ENCODE results near the gene ZNF598. TPM values are rescaled to one million over a fixed set of nuclear protein-coding genes. Genes with fewer than 3 reads are reported as not detected.

ZNF598 gene
- total RNA-seq, 4 donors from 2014 or later, result 28.3 to 145 (median 42.0) TPM

DNA sequence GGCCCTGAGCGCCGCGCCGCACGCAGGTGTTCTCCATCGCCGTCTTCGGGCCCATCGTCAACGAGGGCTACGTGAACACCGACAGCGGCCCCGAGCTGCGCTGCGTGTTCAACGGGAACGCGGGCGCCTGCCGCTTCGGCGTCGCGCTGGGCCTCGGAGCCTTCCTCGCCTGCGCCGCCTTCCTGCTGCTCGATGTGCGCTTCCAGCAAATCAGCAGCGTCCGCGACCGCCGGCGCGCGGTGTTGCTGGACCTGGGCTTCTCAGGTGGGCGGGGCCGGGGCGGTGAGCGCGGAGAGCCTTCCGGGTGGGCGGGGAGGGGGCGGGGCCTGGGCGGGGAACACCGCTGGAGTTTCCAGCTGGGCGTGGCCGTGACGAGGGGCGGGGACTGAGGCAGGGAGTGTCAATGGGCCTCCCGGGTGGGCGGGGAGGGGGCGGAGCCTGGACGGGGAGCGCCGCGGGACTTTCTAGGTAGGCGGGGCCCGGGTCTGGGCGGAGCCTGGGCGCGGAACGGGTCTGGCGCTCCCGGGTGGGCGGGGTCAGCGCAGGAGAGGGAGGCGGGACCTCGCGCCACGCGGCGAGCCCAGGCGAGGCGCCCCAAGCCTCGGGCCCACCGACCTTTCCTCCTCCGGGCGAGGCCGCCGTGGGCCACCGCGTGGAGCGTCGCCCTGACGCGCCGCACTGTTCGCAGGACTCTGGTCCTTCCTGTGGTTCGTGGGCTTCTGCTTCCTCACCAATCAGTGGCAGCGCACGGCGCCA, 17.5 kb downstream of the ZNF598 start:
- Histone ChIP-seq H3K27ac (peak overlapping the region; percentile 63 to 83 (median 76)), H3K4me3 (peak overlapping the region; percentile 8 to 52 (median 22)), H3K4me1 (peaks cover 7 to 31% (median 25%) of the 10 kb centered on the region in 4 donors), H3K27me3 (peaks cover 34% of the 10 kb centered on the region), H3K9me3 (no peaks in the 10 kb centered on the region), H3K36me3 (no peaks in the 10 kb centered on the region)
- intact Hi-C loops (cut with DNase I; ENCODE audit: low total_unique reads), result no loop called here
- in situ Hi-C loops (cut with MboI; ENCODE audit: low pct_ligation_motif_present in 1 of 4, low pct_unique_long_range_greater_than_20kb in 1 of 4, low sequenced_read_pairs in 3 of 4), result no loop called here
- TF ChIP-seq POLR2A (IDR thresholded peaks at IDR 0.05) (peak; percentile 72), POLR2AphosphoS5 (IDR thresholded peaks at IDR 0.05) (peak; percentile 68 to 87 (median 83)), EP300 (IDR thresholded peaks at IDR 0.05; ENCODE audit: low read depth) (no peak)
- TF ChIP-seq, protein P1, sequence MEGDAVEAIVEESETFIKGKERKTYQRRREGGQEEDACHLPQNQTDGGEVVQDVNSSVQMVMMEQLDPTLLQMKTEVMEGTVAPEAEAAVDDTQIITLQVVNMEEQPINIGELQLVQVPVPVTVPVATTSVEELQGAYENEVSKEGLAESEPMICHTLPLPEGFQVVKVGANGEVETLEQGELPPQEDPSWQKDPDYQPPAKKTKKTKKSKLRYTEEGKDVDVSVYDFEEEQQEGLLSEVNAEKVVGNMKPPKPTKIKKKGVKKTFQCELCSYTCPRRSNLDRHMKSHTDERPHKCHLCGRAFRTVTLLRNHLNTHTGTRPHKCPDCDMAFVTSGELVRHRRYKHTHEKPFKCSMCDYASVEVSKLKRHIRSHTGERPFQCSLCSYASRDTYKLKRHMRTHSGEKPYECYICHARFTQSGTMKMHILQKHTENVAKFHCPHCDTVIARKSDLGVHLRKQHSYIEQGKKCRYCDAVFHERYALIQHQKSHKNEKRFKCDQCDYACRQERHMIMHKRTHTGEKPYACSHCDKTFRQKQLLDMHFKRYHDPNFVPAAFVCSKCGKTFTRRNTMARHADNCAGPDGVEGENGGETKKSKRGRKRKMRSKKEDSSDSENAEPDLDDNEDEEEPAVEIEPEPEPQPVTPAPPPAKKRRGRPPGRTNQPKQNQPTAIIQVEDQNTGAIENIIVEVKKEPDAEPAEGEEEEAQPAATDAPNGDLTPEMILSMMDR (IDR thresholded peaks at IDR 0.05), result no peak
- peak; percentile 97 for DNase-seq
- 30% methylated on average over 34 of the region's 96 CpGs; no CpG with 5 or more reads in 1 of the 2 donors for WGBS, 2 donors (ENCODE audit: low coverage in 1 of 2)

DNA sequence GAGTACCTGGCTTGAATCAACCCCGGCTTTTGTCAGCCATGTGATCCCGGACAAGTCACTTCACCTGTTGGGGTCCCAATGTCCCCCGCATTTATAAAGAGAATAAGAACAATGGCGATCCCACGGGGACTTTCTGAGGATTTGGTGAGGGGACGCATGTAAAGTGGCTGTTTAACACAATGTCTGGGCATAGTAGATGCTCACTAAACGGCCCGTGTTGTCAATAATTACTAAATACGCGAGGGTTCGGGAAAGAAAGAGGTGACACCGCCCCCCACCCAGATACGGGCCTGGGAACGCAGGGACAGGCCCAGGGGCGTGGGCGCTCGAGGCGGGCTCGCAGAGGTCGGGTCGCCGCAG, 18.1 kb downstream of the ZNF598 start:
- peak overlapping the region; percentile 63 to 83 (median 76) for H3K27ac ChIP-seq
- intact Hi-C loops (cut with DNase I; ENCODE audit: low total_unique reads) (no loop called here), in situ Hi-C loops (cut with MboI; ENCODE audit: low pct_ligation_motif_present in 1 of 4, low pct_unique_long_range_greater_than_20kb in 1 of 4, low sequenced_read_pairs in 3 of 4) (no loop called here)
- TF ChIP-seq EP300 (IDR thresholded peaks at IDR 0.05; ENCODE audit: low read depth) (no peak), POLR2AphosphoS5 (IDR thresholded peaks at IDR 0.05) (no peak), POLR2A (IDR thresholded peaks at IDR 0.05) (no peak)
- TF ChIP-seq, protein P1 (IDR thresholded peaks at IDR 0.05), result no peak
- H3K9me3 ChIP-seq, result no peaks in the 10 kb centered on the region
- WGBS, 2 donors (ENCODE audit: low coverage in 1 of 2), result 19% methylated on average over 20 of the region's 22 CpGs; no CpG with 5 or more reads in 1 of the 2 donors
- no peaks in the 10 kb centered on the region for H3K36me3 ChIP-seq
- DNase-seq, result no peak
- H3K27me3 ChIP-seq, result peaks cover 34% of the 10 kb centered on the region
- H3K4me1 ChIP-seq, result peaks cover 7 to 31% (median 25%) of the 10 kb centered on the region in 4 donors
- peak overlapping the region; percentile 8 to 52 (median 22) for H3K4me3 ChIP-seq

DNA sequence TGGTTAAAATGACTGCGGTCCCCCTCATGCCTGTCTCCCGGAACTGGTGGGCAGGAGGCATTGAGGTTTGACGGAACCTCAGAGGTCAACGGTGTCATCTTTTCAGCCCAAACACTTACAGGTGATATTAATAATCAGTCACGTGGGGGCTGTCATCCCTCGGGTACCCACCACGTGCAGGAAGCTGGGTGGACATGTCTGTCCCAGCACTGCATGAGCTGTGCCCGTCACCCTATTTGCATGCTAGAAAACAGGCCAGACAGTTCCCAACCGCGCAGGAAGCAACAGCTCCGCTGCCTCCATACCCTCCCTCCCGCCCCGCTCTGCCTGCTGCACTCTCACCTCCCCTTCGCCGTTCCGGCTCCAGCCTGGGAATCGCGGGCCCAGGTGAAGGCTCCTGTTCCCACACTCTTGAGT, 18.5 kb downstream of the ZNF598 start:
- TF ChIP-seq, protein P1 (IDR thresholded peaks at IDR 0.05), result no peak
- TF ChIP-seq POLR2AphosphoS5 (IDR thresholded peaks at IDR 0.05), result peak in 1 of 3 donors; percentile 27
- no peak for TF ChIP-seq EP300 (IDR thresholded peaks at IDR 0.05; ENCODE audit: low read depth)
- Histone ChIP-seq H3K4me1 (peaks cover 8 to 33% (median 26%) of the 10 kb centered on the region in 4 donors), H3K27ac (peak overlapping the region; percentile 63 to 83 (median 76)), H3K36me3 (peaks cover 0 to 4% (median 0%) of the 10 kb centered on the region in 4 donors), H3K4me3 (peak overlapping the region in 2 of 4 donors; percentile 24 to 52), H3K9me3 (no peaks in the 10 kb centered on the region), H3K27me3 (peaks cover 34% of the 10 kb centered on the region)
- 7% methylated on average over 18 of the region's 18 CpGs; no CpG with 5 or more reads in 1 of the 2 donors for WGBS, 2 donors (ENCODE audit: low coverage in 1 of 2)
- peak; percentile 79 for DNase-seq
- in situ Hi-C loops (cut with MboI; ENCODE audit: low pct_ligation_motif_present in 1 of 4, low pct_unique_long_range_greater_than_20kb in 1 of 4, low sequenced_read_pairs in 3 of 4) (no loop called here), intact Hi-C loops (cut with DNase I; ENCODE audit: low total_unique reads) (no loop called here)

DNA sequence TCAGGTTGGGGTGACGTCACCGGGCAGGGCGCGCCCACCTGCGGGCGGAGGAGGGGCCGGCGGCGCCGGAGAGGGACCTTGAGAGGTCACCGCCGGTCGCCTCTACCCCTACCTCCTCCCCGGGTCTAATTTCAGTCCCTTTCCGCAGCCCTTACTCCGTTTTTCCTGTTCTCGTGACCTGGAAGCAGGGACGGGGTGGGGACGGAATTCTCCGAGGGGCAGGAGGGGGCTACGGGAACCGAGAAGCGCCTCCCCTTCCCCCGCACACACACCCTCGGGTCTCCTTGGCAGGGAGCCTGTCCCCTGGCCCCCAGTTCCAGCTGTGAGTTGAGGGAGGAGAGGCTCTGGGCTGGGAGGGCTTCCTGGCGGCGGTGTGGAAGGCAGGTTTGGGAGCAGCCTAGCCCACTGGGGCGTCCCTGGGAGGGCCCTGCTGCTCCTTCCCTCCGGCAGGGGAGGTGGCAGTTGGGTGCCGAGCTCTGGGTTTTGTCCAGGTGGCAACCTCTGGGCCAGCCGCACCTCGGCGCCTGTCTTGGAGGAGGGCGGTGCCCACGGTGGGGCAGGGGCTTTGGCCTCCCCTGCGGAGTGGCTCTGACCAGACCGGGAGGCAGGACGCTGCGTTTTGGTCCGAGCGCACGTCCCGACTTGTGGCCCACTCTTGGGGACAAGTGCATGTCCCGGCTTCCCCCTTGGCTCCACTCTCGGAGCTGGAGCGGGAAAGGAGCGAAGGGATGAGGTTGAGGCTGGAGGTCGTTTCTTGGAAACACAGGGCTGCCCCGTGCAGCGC, 19.1 kb downstream of the ZNF598 start:
- Histone ChIP-seq H3K36me3 (peaks cover 0 to 7% (median 0%) of the 10 kb centered on the region in 4 donors), H3K4me3 (peak overlapping the region in 3 of 4 donors; percentile 11 to 31 (median 30)), H3K27ac (peak overlapping the region; percentile 54 to 83 (median 60)), H3K9me3 (no peaks in the 10 kb centered on the region), H3K4me1 (peaks cover 14 to 39% (median 32%) of the 10 kb centered on the region in 4 donors), H3K27me3 (peaks cover 34% of the 10 kb centered on the region)
- WGBS, 2 donors (ENCODE audit: low coverage in 1 of 2), result 1% methylated on average over 48 of the region's 50 CpGs; no CpG with 5 or more reads in 1 of the 2 donors
- intact Hi-C loops (cut with DNase I; ENCODE audit: low total_unique reads) (no loop called here), in situ Hi-C loops (cut with MboI; ENCODE audit: low pct_ligation_motif_present in 1 of 4, low pct_unique_long_range_greater_than_20kb in 1 of 4, low sequenced_read_pairs in 3 of 4) (no loop called here)
- DNase-seq, result peak; percentile 77
- TF ChIP-seq EP300 (IDR thresholded peaks at IDR 0.05; ENCODE audit: low read depth), result no peak
- TF ChIP-seq POLR2AphosphoS5 (IDR thresholded peaks at IDR 0.05), result peak in 2 of 3 donors; percentile 20 to 29
- peak; percentile 41 for TF ChIP-seq POLR2A (IDR thresholded peaks at IDR 0.05)
- TF ChIP-seq, protein P1 (IDR thresholded peaks at IDR 0.05), result no peak
